IPS-NIHi7 (cell line): ENCODE measurements around the gene ENPP3.

Experiments
- DNase-seq: peaks from one replicate; pipeline ENCODE4 v3.0.0; 2012; ENCODE audit warnings: mixed read lengths; ENCODE audit errors: extremely low spot score

The ENPP3 gene

GRCh38 chr6:131642987-131643611 lies 6.0 kb downstream of the ENPP3 start:
- DNase-seq, result no peak

- DNase-seq, result no peak
Observed at GRCh38 chr6:131643855-131644460, 6.9 kb downstream of the ENPP3 start.

- DNase-seq, result no peak
Observed at GRCh38 chr6:131644921-131645320, 7.8 kb downstream of the ENPP3 start.

GRCh38 chr6:131645846-131646245 lies 8.7 kb downstream of the ENPP3 start:
- no peak for DNase-seq

GRCh38 chr6:131646249-131646670 lies 9.2 kb downstream of the ENPP3 start:
- DNase-seq, result no peak

- DNase-seq, result no peak
Observed at GRCh38 chr6:131651782-131652181, 14.7 kb downstream of the ENPP3 start.

GRCh38 chr6:131652472-131652871 lies 15.4 kb downstream of the ENPP3 start:
- no peak for DNase-seq

- no peak for DNase-seq
Observed at GRCh38 chr6:131654326-131654725, 17.2 kb downstream of the ENPP3 start.

- DNase-seq, result no peak
Observed at GRCh38 chr6:131655387-131655786, 18.3 kb downstream of the ENPP3 start.

- DNase-seq, result no peak
Observed at GRCh38 chr6:131655951-131656350, 18.8 kb downstream of the ENPP3 start.

GRCh38 chr6:131656667-131657066 lies 19.6 kb downstream of the ENPP3 start:
- no peak for DNase-seq

GRCh38 chr6:131657222-131657621 lies 20.1 kb downstream of the ENPP3 start:
- DNase-seq, result no peak

- DNase-seq, result no peak
Observed at GRCh38 chr6:131657630-131658111, 20.6 kb downstream of the ENPP3 start.

GRCh38 chr6:131658287-131658686 lies 21.2 kb downstream of the ENPP3 start:
- no peak for DNase-seq

GRCh38 chr6:131660195-131660594 lies 23.1 kb downstream of the ENPP3 start:
- DNase-seq, result no peak

GRCh38 chr6:131663578-131664165 lies 26.6 kb downstream of the ENPP3 start:
- DNase-seq, result no peak

- no peak for DNase-seq
Observed at GRCh38 chr6:131669891-131670290, 32.8 kb downstream of the ENPP3 start.

- no peak for DNase-seq
Observed at GRCh38 chr6:131673184-131673583, 36.1 kb downstream of the ENPP3 start.

- DNase-seq, result no peak
Observed at GRCh38 chr6:131678442-131678841, 41.3 kb downstream of the ENPP3 start.

GRCh38 chr6:131680868-131681267 lies 43.8 kb downstream of the ENPP3 start:
- DNase-seq, result no peak

GRCh38 chr6:131681585-131681984 lies 44.5 kb downstream of the ENPP3 start:
- DNase-seq, result no peak

- DNase-seq, result no peak
Observed at GRCh38 chr6:131682442-131682841, 45.3 kb downstream of the ENPP3 start.

GRCh38 chr6:131683479-131683878 lies 46.4 kb downstream of the ENPP3 start:
- no peak for DNase-seq
